Activated CD4-positive, alpha-beta T cell treated with anti-CD3 and anti-CD28 coated beads for 1 hour (primary cell): ENCODE data around the gene GPAT3.
"Not testable (repeated sequence)": the region's sequence is repeated elsewhere in the genome, so short reads cannot be mapped to it uniquely, and the experiment has no call there.

Source experiments
- DNase-seq: peaks from one replicate; pipeline ENCODE4 v3.0.0-alpha.2; 2020

The GPAT3 gene

GRCh38 chr4:83552924-83553323 is 17.0 kb downstream of the GPAT3 start:
- DNase-seq = no peak

- DNase-seq = no peak
Measured at GRCh38 chr4:83556006-83556707, 20.2 kb downstream of the GPAT3 start.

GRCh38 chr4:83556816-83557215 is 20.9 kb downstream of the GPAT3 start:
- DNase-seq = no peak

- DNase-seq = no peak
Measured at GRCh38 chr4:83558059-83558653, 22.2 kb downstream of the GPAT3 start.

- DNase-seq = no peak
Measured at GRCh38 chr4:83558680-83559079, 22.8 kb downstream of the GPAT3 start.

GRCh38 chr4:83560523-83560922 is 24.6 kb downstream of the GPAT3 start:
- DNase-seq = no peak

GRCh38 chr4:83561381-83561780 is 25.5 kb downstream of the GPAT3 start:
- no peak for DNase-seq

- DNase-seq = no peak
Measured at GRCh38 chr4:83563998-83564397, 28.1 kb downstream of the GPAT3 start.

- no peak for DNase-seq
Measured at GRCh38 chr4:83568062-83568461, 32.2 kb downstream of the GPAT3 start.

- no peak for DNase-seq
Measured at GRCh38 chr4:83569429-83569828, 33.5 kb downstream of the GPAT3 start.

- DNase-seq = no peak
Measured at GRCh38 chr4:83569987-83570386, 34.1 kb downstream of the GPAT3 start.

- no peak for DNase-seq
Measured at GRCh38 chr4:83572848-83573247, 36.9 kb downstream of the GPAT3 start.

GRCh38 chr4:83574247-83574646 is 38.3 kb downstream of the GPAT3 start:
- DNase-seq = no peak

- not testable (repeated sequence) for DNase-seq
Measured at GRCh38 chr4:83576237-83576636, 40.3 kb downstream of the GPAT3 start.

GRCh38 chr4:83581411-83582288 is 45.7 kb downstream of the GPAT3 start:
- DNase-seq = no peak

GRCh38 chr4:83582289-83582785 is 46.4 kb downstream of the GPAT3 start:
- no peak for DNase-seq

- no peak for DNase-seq
Measured at GRCh38 chr4:83585982-83586508, 50.1 kb downstream of the GPAT3 start.

GRCh38 chr4:83589279-83589678 is 53.4 kb downstream of the GPAT3 start:
- DNase-seq = no peak

- no peak for DNase-seq
Measured at GRCh38 chr4:83591056-83591455, 55.1 kb downstream of the GPAT3 start.

- DNase-seq = no peak
Measured at GRCh38 chr4:83591730-83592129, 55.8 kb downstream of the GPAT3 start.

GRCh38 chr4:83599183-83599582 is 63.3 kb downstream of the GPAT3 start:
- no peak for DNase-seq

- no peak for DNase-seq
Measured at GRCh38 chr4:83603129-83603528, 67.2 kb downstream of the GPAT3 start.

GRCh38 chr4:83604321-83604720 is 68.4 kb downstream of the GPAT3 start:
- no peak for DNase-seq
